Right atrium auricular region (tissue), 2 donors: ENCODE measurements around the gene ZNF106. TPM values are rescaled to one million over a fixed set of nuclear protein-coding genes. Genes with fewer than 3 reads are reported as not detected.

Experiments
- DNase-seq: peaks from one replicate; pipeline ENCODE4 v3.0.0-alpha.2; 2019; ENCODE audit warnings: low spot score
- H3K27ac ChIP-seq, 2 donors: fragments of 200-600 bp; sonication (generic); 1 replicate in 1 of 2; 2 replicates in 1 of 2; pipeline ENCODE4 v1.5.1; 2016 to 2019
- H3K27me3 ChIP-seq, 2 donors: fragments of 200-600 bp; sonication (generic); one replicate each; pipeline versions ENCODE4 v1.5.1 to v1.6.0; 2017 to 2019
- H3K36me3 ChIP-seq: fragments of 200-600 bp; sonication (generic); one replicate; pipeline ENCODE4 v1.5.1; 2016
- H3K4me1 ChIP-seq, 2 donors: fragments of 200-600 bp; sonication (generic); one replicate each; pipeline versions ENCODE4 v1.5.1 to v1.6.0; 2017 to 2019
- H3K4me3 ChIP-seq, 2 donors: fragments of 200-600 bp; sonication (generic); 1 replicate in 1 of 2; 2 replicates in 1 of 2; pipeline ENCODE4 v1.5.1; 2017 to 2019; ENCODE audit warnings: mild to moderate bottlenecking in 1 of 2, moderate library complexity in 1 of 2
- H3K9me3 ChIP-seq, 2 donors: fragments of 200-600 bp; sonication (generic); one replicate each; pipeline ENCODE4 v1.5.1; 2019
- total RNA-seq, 2 donors: library from RNA; depleted of rRNA; stranded (reverse); fragments of >200 nt; gene quantifications; one replicate each; pipeline ENCODE4 v1.1.0, GENCODE V29; 2016
- TF ChIP-seq, protein P1 (sequence below), 2 donors: fragments of 200-600 bp; sonication (generic); IDR thresholded peaks; one replicate each; pipeline ENCODE4 v1.5.1; 2019; ENCODE audit warnings: antibody characterized with exemption in 2 of 2

ZNF106 gene
- total RNA-seq, 2 donors from 2014 or later, result 332 to 619 TPM

DNA sequence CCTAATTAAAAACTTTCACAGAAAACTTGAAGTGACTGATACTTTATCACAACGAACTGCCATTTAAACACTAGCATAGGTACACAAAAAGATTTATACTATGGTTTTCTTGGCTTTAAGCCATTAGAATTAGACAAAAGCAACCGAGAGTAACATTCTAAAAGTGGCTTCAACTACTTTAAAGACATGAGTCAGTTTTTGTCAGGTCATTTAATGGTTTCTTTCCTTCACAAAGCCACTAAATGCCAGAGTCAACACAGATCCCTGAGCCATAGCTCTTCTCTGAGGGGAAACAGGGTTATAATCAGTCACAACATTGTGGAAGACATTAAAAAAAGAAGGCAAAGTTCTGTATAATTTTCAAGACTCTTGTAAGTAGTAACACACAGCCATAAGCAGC is 77.0 kb downstream of the ZNF106 start:
- Histone ChIP-seq H3K9me3 (no peaks in the 10 kb centered on the region), H3K4me1 (no peaks in the 10 kb centered on the region), H3K36me3 (peaks cover 72% of the 10 kb centered on the region), H3K4me3 (no peak overlapping the region), H3K27me3 (no peaks in the 10 kb centered on the region), H3K27ac (no peak overlapping the region)
- DNase-seq, result no peak
- TF ChIP-seq, protein P1, sequence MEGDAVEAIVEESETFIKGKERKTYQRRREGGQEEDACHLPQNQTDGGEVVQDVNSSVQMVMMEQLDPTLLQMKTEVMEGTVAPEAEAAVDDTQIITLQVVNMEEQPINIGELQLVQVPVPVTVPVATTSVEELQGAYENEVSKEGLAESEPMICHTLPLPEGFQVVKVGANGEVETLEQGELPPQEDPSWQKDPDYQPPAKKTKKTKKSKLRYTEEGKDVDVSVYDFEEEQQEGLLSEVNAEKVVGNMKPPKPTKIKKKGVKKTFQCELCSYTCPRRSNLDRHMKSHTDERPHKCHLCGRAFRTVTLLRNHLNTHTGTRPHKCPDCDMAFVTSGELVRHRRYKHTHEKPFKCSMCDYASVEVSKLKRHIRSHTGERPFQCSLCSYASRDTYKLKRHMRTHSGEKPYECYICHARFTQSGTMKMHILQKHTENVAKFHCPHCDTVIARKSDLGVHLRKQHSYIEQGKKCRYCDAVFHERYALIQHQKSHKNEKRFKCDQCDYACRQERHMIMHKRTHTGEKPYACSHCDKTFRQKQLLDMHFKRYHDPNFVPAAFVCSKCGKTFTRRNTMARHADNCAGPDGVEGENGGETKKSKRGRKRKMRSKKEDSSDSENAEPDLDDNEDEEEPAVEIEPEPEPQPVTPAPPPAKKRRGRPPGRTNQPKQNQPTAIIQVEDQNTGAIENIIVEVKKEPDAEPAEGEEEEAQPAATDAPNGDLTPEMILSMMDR (IDR thresholded peaks at IDR 0.05), result no peak

DNA sequence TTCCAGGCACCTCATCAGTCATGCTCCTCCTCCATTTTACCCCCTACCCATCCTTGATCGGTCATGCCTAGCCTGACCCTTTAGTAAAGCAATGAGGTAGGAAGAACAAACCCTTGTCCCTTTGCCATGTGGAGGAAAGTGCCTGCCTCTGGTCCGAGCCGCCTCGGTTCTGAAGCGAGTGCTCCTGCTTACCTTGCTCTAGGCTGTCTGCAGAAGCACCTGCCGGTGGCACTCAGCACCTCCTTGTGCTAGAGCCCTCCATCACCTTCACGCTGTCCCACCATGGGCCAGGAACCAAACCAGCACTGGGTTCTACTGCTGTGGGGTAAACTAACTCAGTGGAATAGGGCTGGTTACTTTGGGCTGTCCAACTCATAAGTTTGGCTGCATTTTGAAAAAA is 79.1 kb downstream of the ZNF106 start:
- Histone ChIP-seq H3K27me3 (no peaks in the 10 kb centered on the region), H3K36me3 (peaks cover 53% of the 10 kb centered on the region), H3K9me3 (no peaks in the 10 kb centered on the region), H3K4me3 (no peak overlapping the region), H3K4me1 (no peaks in the 10 kb centered on the region), H3K27ac (no peak overlapping the region)
- DNase-seq, result no peak
- TF ChIP-seq, protein P1 (IDR thresholded peaks at IDR 0.05), result no peak

DNA sequence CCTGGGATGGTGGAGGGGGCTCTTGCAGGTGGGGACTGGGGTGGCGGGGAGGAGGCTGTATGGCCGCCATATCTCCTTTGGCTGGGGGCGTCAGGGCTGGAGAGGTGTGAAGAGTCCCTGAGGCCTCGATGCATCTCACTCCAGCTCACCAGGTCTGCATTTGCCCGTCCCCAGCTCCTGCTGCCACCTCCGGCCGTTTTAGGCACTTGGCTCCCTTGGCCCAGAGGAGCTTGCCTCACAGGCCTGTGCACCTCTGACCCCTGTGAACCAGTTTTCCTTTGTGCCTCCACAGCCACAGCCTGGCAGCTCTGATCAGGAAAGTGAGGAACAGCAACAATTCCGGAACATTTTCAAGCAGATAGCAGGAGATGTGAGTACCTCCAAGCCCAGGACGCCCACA is 81.9 kb downstream of the ZNF106 start:
- TF ChIP-seq, protein P1 (IDR thresholded peaks at IDR 0.05), result no peak
- H3K4me1 ChIP-seq, result no peaks in the 10 kb centered on the region
- H3K36me3 ChIP-seq, result peaks cover 24% of the 10 kb centered on the region
- no peak overlapping the region for H3K4me3 ChIP-seq
- DNase-seq, result no peak
- no peak overlapping the region for H3K27ac ChIP-seq
- no peaks in the 10 kb centered on the region for H3K9me3 ChIP-seq
- H3K27me3 ChIP-seq, result no peaks in the 10 kb centered on the region

DNA sequence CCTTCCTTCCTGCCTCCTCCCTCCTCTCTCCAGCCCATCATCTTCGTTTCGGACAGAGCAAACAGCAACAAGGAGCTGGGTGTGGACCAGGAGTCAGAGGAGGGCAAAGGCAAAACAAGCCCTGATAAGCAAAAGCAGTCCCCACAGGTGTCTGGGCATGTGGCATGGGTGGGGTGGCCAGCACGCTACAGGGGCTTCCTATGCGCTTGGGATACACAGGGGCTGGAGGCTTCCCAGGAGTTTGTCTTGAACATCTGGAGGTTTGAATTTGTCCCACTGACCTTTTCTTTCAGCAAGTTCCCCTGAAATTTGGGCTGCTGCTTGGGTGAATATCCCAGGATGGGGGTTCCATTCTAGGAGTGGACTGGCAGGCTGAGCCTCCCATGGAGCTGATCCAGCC is 82.8 kb downstream of the ZNF106 start:
- Histone ChIP-seq H3K4me1 (no peaks in the 10 kb centered on the region), H3K9me3 (no peaks in the 10 kb centered on the region), H3K27ac (no peak overlapping the region), H3K36me3 (peaks cover 24% of the 10 kb centered on the region), H3K4me3 (no peak overlapping the region), H3K27me3 (no peaks in the 10 kb centered on the region)
- TF ChIP-seq, protein P1 (IDR thresholded peaks at IDR 0.05), result no peak
- DNase-seq, result no peak

DNA sequence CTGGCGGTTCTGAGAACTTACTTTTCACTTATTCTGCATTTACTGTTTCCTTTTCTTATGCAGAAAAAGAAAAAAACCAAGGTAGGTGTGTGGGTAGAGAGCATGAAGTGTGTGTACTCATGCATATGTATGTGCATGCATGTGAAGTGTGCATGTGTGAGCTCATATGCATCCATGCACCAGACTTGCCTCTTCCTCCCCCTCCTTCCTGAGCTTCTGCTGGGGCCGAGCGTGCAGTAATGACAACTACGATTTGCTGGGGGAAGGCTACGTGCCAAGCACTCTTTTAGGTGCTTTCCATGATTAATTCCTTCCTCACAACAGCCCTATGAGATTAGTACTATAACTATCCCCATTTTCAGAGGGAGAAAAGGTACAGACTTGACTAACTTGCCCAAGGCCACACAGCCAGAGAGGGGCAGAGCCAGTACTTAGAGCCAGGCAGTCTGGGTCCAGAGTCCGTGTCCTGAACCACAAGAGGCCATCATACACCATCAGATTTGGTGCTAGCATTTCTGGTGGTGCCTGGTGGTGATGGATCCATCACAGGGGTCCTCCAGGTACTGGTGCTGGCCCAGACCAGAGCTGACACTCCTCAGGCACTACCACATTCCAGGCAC is 85.0 kb downstream of the ZNF106 start:
- no peak for DNase-seq
- H3K4me3 ChIP-seq, result no peak overlapping the region
- no peak overlapping the region for H3K27ac ChIP-seq
- peaks cover 5% of the 10 kb centered on the region for H3K36me3 ChIP-seq
- no peaks in the 10 kb centered on the region for H3K4me1 ChIP-seq
- TF ChIP-seq, protein P1 (IDR thresholded peaks at IDR 0.05), result no peak
- no peaks in the 10 kb centered on the region for H3K9me3 ChIP-seq
- no peaks in the 10 kb centered on the region for H3K27me3 ChIP-seq
